Measurements from ENCODE around the gene GRAMD2A.

The GRAMD2A gene

GRCh38 chr15:72179950-72180581 is 17.5 kb downstream of the GRAMD2A start:
- Histone ChIP-seq H3K27ac (peak overlapping the region in 1 of 2 donors; percentile 79), H3K4me3 (peak overlapping the region; percentile 30)
- no peak for TF ChIP-seq CTCF (IDR thresholded peaks at IDR 0.05)
- no peak for DNase-seq (ENCODE audit: low spot score)

GRCh38 chr15:72178976-72179585 is 18.5 kb downstream of the GRAMD2A start:
- Histone ChIP-seq H3K4me3 (no peak overlapping the region), H3K27ac (peak overlapping the region in 1 of 2 donors; percentile 79)
- no peak for TF ChIP-seq CTCF (IDR thresholded peaks at IDR 0.05)
- DNase-seq (ENCODE audit: low spot score) = no peak

- TF ChIP-seq CTCF (IDR thresholded peaks at IDR 0.05) = no peak
- DNase-seq (ENCODE audit: low spot score) = no peak
- Histone ChIP-seq H3K27ac (no peak overlapping the region), H3K4me3 (no peak overlapping the region)
Observed at GRCh38 chr15:72176743-72177142, 20.8 kb downstream of the GRAMD2A start.

DNA sequence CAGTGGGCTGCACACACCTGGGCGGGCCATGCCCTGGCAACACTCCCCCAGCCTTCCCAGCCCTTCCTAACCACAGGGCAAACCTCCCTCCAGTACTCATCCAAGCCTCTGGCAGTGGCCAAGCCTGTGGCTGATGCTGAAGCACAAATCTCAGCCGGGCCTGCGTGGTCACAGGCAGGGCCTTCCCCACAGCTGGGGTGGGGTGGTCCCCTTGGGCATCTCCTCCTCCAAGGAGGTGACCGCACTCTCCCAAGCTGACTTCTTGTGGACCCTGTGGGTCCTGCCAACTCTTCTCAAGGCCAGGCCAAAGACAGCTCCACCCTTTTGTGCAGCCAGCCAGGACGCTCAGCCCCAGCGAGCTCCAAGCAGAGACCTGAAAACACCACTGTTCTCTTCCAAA is 21.4 kb downstream of the GRAMD2A start:
- no peak overlapping the region for H3K27ac ChIP-seq
- TF ChIP-seq CTCF (IDR thresholded peaks at IDR 0.05) = no peak
- DNase-seq (ENCODE audit: low spot score) = no peak
- H3K4me3 ChIP-seq = no peak overlapping the region

DNA sequence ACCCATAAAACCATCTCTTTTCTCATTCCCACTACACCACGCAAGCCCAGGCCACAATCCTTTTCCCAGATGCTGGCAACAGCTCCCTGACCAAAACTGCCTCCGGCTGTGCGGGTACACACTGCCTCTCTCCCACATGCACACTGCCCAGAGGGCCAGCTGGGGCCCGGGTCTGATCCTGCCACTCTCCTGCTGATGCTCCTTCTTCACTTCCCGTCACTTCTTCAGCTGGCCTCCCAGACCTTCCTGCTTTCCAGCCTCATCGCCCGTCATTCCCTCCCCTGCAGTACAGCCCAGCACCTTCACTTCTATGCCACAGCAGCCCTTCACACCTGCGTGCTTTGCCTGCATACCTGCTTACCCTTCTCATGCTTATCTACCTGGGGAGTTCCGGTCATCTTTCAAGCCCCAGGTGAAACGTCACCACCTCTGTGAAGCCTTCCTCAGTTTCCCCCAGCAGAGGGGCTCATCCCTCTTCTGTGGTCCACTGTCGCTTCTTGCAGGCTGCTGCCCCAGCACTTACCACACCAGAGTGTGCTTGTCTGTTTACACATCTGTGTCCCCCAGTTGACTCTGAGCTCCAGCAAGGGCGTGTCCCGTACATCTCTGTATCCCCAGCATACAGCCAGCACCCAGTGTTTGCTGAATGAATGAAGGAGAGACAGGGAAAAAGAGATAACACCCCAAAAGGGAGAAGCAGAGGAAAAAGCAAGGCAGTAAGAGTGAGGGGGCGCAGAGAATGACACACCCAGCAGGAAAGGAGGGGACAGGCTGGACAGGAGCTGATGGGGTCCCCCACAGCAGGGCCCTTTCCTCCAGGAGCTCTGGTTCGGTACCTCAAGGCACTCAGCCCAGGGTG is 22.2 kb downstream of the GRAMD2A start:
- Histone ChIP-seq H3K4me3 (no peak overlapping the region), H3K27ac (no peak overlapping the region)
- no peak for TF ChIP-seq CTCF (IDR thresholded peaks at IDR 0.05)
- DNase-seq (ENCODE audit: low spot score) = no peak

- no peak overlapping the region for H3K4me3 ChIP-seq
- DNase-seq (ENCODE audit: low spot score) = no peak
- TF ChIP-seq CTCF (IDR thresholded peaks at IDR 0.05) = no peak
- H3K27ac ChIP-seq = no peak overlapping the region
Observed at GRCh38 chr15:72174551-72175165, 22.9 kb downstream of the GRAMD2A start.
